H1 (cell line): ENCODE data around the gene ADGRB3. TPM values are rescaled to one million over a fixed set of nuclear protein-coding genes. Genes with fewer than 3 reads are reported as not detected.
A peak's percentile ranks its signal among the peaks of the same experiment; 100 is the strongest.

Experiments used
- CTCF ChIA-PET: fragments of 300-600 bp; sonication (Branson Sonifier 250); formaldehyde crosslinking; loops from one replicate; lab custom pipeline; 2021; ENCODE audit not compliant: partially characterized antibody; lab: Charles Lee
- POLR2A ChIA-PET: fragments of 300-600 bp; sonication (Branson Sonifier 250); formaldehyde crosslinking; loops from one replicate; lab custom pipeline; 2021; ENCODE audit warnings: inconsistent platforms; ENCODE audit not compliant: partially characterized antibody; lab: Charles Lee
- DNase-seq, 2 experiments: peaks; one replicate each; pipeline versions ENCODE4 v3.0.0 to v3.0.0-alpha.2; 2010 to 2022; ENCODE audit warnings: low spot score in 2 of 2, low read depth in 1 of 2, mixed read lengths in 1 of 2
- FAIRE-seq: peaks from 2 replicates; lab custom pipeline; 2011; peaks lifted over from hg19 to GRCh38; lab: Jason Lieb, UNC
- H2AFZ ChIP-seq: 2 replicates; pipeline ENCODE4 v1.8.1; 2012; ENCODE audit warnings: low read length, inconsistent platforms
- H2AK5ac ChIP-seq: 2 replicates; pipeline ENCODE4 v1.6.1; 2013; ENCODE audit warnings: low read depth, low read length
- H2BK120ac ChIP-seq: replicated peaks from 2 replicates; pipeline ENCODE3; 2013; ENCODE audit warnings: low read depth, low read length, inconsistent platforms
- H2BK12ac ChIP-seq: 2 replicates; pipeline ENCODE4 v1.6.1; 2013; ENCODE audit warnings: low read depth, low read length
- H2BK15ac ChIP-seq: 2 replicates; pipeline ENCODE4 v1.6.1; 2013; ENCODE audit warnings: low read length
- H2BK20ac ChIP-seq: 2 replicates; pipeline ENCODE4 v1.6.1; 2013; ENCODE audit warnings: low read length
- H2BK5ac ChIP-seq: 2 replicates; pipeline ENCODE4 v1.6.1; 2013; ENCODE audit warnings: low read depth, low read length
- H3K14ac ChIP-seq: 2 replicates; pipeline ENCODE4 v1.6.1; 2013; ENCODE audit warnings: inconsistent platforms; ENCODE audit not compliant: insufficient read length
- H3K18ac ChIP-seq: 2 replicates; pipeline ENCODE4 v1.6.1; 2013; ENCODE audit warnings: low read length; ENCODE audit errors: extremely low read depth
- H3K23ac ChIP-seq: 2 replicates; pipeline ENCODE4 v1.6.1; 2013; ENCODE audit warnings: inconsistent platforms; ENCODE audit not compliant: insufficient read length
- H3K23me2 ChIP-seq: 2 replicates; pipeline ENCODE4 v1.6.1; 2013; ENCODE audit warnings: low read depth, low read length
- H3K27ac ChIP-seq: 2 replicates; pipeline ENCODE4 v1.6.1; 2011; ENCODE audit warnings: low read depth, low read length, inconsistent platforms
- H3K27me3 ChIP-seq, 4 experiments: replicated peaks in 1 of 4; 1 replicate in 1 of 4; 2 replicates in 3 of 4; pipeline versions ENCODE4 v1.6.1 to v1.8.1; 2011 to 2013; ENCODE audit warnings: low read length in 3 of 4, mild to moderate bottlenecking in 3 of 4, inconsistent platforms in 2 of 4, mixed read lengths in 2 of 4, moderate library complexity in 1 of 4; ENCODE audit not compliant: control insufficient read depth in 3 of 4, insufficient read depth in 3 of 4; ENCODE audit errors: extremely low read depth in 1 of 4
- H3K36me3 ChIP-seq, 4 experiments: 2 replicates each; pipeline versions ENCODE4 v1.6.1 to v1.8.1; 2011 to 2013; ENCODE audit warnings: mild to moderate bottlenecking in 4 of 4, low read length in 3 of 4, moderate library complexity in 2 of 4, control low read depth in 1 of 4, inconsistent platforms in 1 of 4; ENCODE audit not compliant: insufficient read depth in 4 of 4, control insufficient read depth in 2 of 4
- H3K4ac ChIP-seq: replicated peaks from 2 replicates; pipeline ENCODE3; 2013; ENCODE audit warnings: low read length, low read depth, mixed read lengths, inconsistent platforms; ENCODE audit not compliant: insufficient read length
- H3K4me1 ChIP-seq, 4 experiments: replicated peaks in 1 of 4; 1 replicate in 1 of 4; 2 replicates in 3 of 4; pipeline versions ENCODE4 v1.6.1 to v1.8.1; 2011 to 2013; ENCODE audit warnings: low read length in 3 of 4, inconsistent platforms in 2 of 4, mixed read lengths in 1 of 4; ENCODE audit not compliant: insufficient read depth in 4 of 4, control insufficient read depth in 3 of 4
- H3K4me2 ChIP-seq, 2 experiments: 2 replicates each; pipeline versions ENCODE4 v1.6.1 to v1.8.1; 2011 to 2013; ENCODE audit warnings: low read depth in 2 of 2, low read length in 2 of 2, control low read depth in 1 of 2, inconsistent platforms in 1 of 2, mild to moderate bottlenecking in 1 of 2; ENCODE audit not compliant: insufficient read depth in 1 of 2
- H3K4me3 ChIP-seq, 4 experiments: fragments of 200-600, 300-600 bp in 1 of 4; sonication (generic), shearing (Covaris generic), sonication (Bioruptor Twin) in 1 of 4; 2 replicates each; pipeline versions ENCODE4 v1.5.1 to v1.8.1; 2011 to 2016; ENCODE audit warnings: low read length in 4 of 4, low read depth in 3 of 4, control low read depth in 2 of 4, inconsistent platforms in 2 of 4, mild to moderate bottlenecking in 2 of 4, mixed read lengths in 1 of 4, moderate library complexity in 1 of 4; ENCODE audit not compliant: insufficient read depth in 2 of 4; ENCODE audit errors: extremely low read depth in 1 of 4
- H3K56ac ChIP-seq: replicated peaks from 2 replicates; pipeline ENCODE3; 2013; ENCODE audit warnings: low read depth, mild to moderate bottlenecking, mixed read lengths, low read length, inconsistent platforms; ENCODE audit not compliant: insufficient read length
- H3K79me1 ChIP-seq: 2 replicates; pipeline ENCODE4 v1.6.1; 2013; ENCODE audit warnings: low read depth, low read length, control low read depth
- H3K79me2 ChIP-seq, 2 experiments: 2 replicates each; pipeline versions ENCODE4 v1.6.1 to v1.8.1; 2012 to 2013; ENCODE audit warnings: low read length in 2 of 2, mild to moderate bottlenecking in 2 of 2, inconsistent platforms in 1 of 2; ENCODE audit not compliant: insufficient read depth in 2 of 2, control insufficient read depth in 1 of 2
- H3K9ac ChIP-seq, 4 experiments: replicated peaks in 1 of 4; 1 replicate in 1 of 4; 2 replicates in 3 of 4; pipeline versions ENCODE4 v1.6.1 to v1.8.1; 2011 to 2013; ENCODE audit warnings: low read depth in 3 of 4, low read length in 3 of 4, control low read depth in 2 of 4, mild to moderate bottlenecking in 2 of 4, moderate library complexity in 2 of 4, inconsistent platforms in 1 of 4; ENCODE audit errors: extremely low read depth in 1 of 4
- H3K9me3 ChIP-seq, 2 experiments: 2 replicates each; pipeline versions ENCODE4 v1.6.1 to v1.8.1; 2012 to 2013; ENCODE audit warnings: mild to moderate bottlenecking in 2 of 2, moderate library complexity in 2 of 2, control low read depth in 1 of 2, inconsistent platforms in 1 of 2, low read depth in 1 of 2, low read length in 1 of 2, mixed read lengths in 1 of 2; ENCODE audit not compliant: insufficient read depth in 2 of 2
- H4K20me1 ChIP-seq, 2 experiments: replicated peaks in 1 of 2; 2 replicates each; pipeline versions ENCODE3 to v1.8.1; 2011 to 2013; ENCODE audit warnings: inconsistent platforms in 2 of 2, low read length in 2 of 2, mild to moderate bottlenecking in 1 of 2; ENCODE audit not compliant: insufficient read depth in 2 of 2, control insufficient read depth in 1 of 2
- H4K5ac ChIP-seq: 2 replicates; pipeline ENCODE4 v1.6.1; 2013; ENCODE audit warnings: low read length, low read depth, mixed read lengths, inconsistent platforms; ENCODE audit not compliant: insufficient read length
- H4K8ac ChIP-seq: 2 replicates; pipeline ENCODE4 v1.8.0; 2013; ENCODE audit warnings: mild to moderate bottlenecking, moderate library complexity, low read length, inconsistent platforms; ENCODE audit not compliant: insufficient read depth; ENCODE audit errors: extremely low read depth
- H4K91ac ChIP-seq: replicated peaks from 2 replicates; pipeline ENCODE3; 2013; ENCODE audit warnings: low read length, mixed read lengths, inconsistent platforms; ENCODE audit not compliant: insufficient read length
- EZH2 ChIP-seq: fragments of 200-600 bp; sonication (generic); IDR thresholded peaks from 2 replicates; pipeline ENCODE4 v1.7.1; 2012; ENCODE audit warnings: low read depth, mild to moderate bottlenecking, moderate library complexity, low read length, inconsistent platforms; ENCODE audit not compliant: severe bottlenecking
- SIN3A ChIP-seq, 2 experiments: IDR thresholded peaks in 1 of 2; conservative IDR thresholded peaks in 1 of 2; 2 replicates each; pipeline ENCODE4 v1.6.1; 2011 to 2012; ENCODE audit warnings: low read length in 2 of 2, improper control_type of control experiment in 1 of 2, low read depth in 1 of 2, mild to moderate bottlenecking in 1 of 2
- TAF1 ChIP-seq: IDR thresholded peaks from 2 replicates; pipeline ENCODE4 v1.6.1; 2011; ENCODE audit warnings: mild to moderate bottlenecking, low read depth, low read length
- YY1 ChIP-seq: IDR thresholded peaks from 2 replicates; pipeline ENCODE4 v1.6.1; 2011; ENCODE audit warnings: low read depth, mild to moderate bottlenecking, low read length
- WGBS, 2 experiments: shearing (Covaris generic) in 1 of 2; methylation state at CpG; one replicate each; pipeline versions ENCODE4 v1.1.6 to v1.1.7; 2013 to 2015; ENCODE audit warnings: low lambda C conversion rate in 2 of 2, mixed read lengths in 2 of 2, inconsistent platforms in 1 of 2, low coverage in 1 of 2, missing lambda C conversion rate in 1 of 2; ENCODE audit not compliant: insufficient replicate concordance in 2 of 2, insufficient coverage in 1 of 2, insufficient read length in 1 of 2; ENCODE audit errors: extremely low coverage in 1 of 2, missing lambda C conversion rate in 1 of 2; 5-methylcytosine and 5-hydroxymethylcytosine counted together
- polyA plus RNA-seq, 7 experiments: library from polyadenylated mRNA; depleted of rRNA in 3 of 7; stranded (reverse) in 5 of 7; unstranded in 2 of 7; fragments of >200 nt in 5 of 7; fragments of 200-250 nt in 2 of 7; gene quantifications; 1 replicate in 5 of 7; 2 replicates in 1 of 7; 4 replicates in 1 of 7; pipeline versions ENCODE4 v1.2.1 to v1.2.3, GENCODE V29; 2011 to 2013; ENCODE audit warnings: missing spikeins in 2 of 7, mixed read lengths in 2 of 7
- total RNA-seq: library from RNA; stranded (reverse); fragmentation: NEBNext Ultra II Directional; extraction: Animal tissue kit (Norgen Biotek cat#: 25700); gene quantifications from 2 replicates; pipeline ENCODE4 v1.2.1, GENCODE V29; 2021

Gene ADGRB3
- total and polyA plus RNA-seq, 2 of the 8 experiments (the other 6 are each of a cell fraction or from before 2014, with no cell fraction given) = 0.35 to 1.2 TPM

- no peak overlapping the region for H2BK120ac ChIP-seq
- H2BK5ac ChIP-seq = peak overlapping the region; percentile 31; the same call in 1 of the 2 replicates
- 0 out of 2 replicates have a peak overlapping the region, but pooled peaks have one; percentile 39 for H2AK5ac ChIP-seq
- no peaks in the 10 kb centered on the region for H4K20me1 ChIP-seq
- no peak overlapping the region for H3K14ac ChIP-seq
- H2BK15ac ChIP-seq = no peak overlapping the region
- 87% methylated on average over 7 of the region's 7 CpGs; no CpG with 5 or more reads in 1 of the 2 experiments for whole genome bisulfite sequencing, 2 experiments
- no peak overlapping the region for H2BK12ac ChIP-seq
- H3K4me3 ChIP-seq = no peak overlapping the region
- DNase-seq (no peak), FAIRE-seq (no peak)
- 0 out of 2 replicates have a peak overlapping the region, but pooled peaks have one; percentile 14 for H4K8ac ChIP-seq
- H3K9ac ChIP-seq = no peak overlapping the region
- no peaks in the 10 kb centered on the region for H3K9me3 ChIP-seq
- H3K4me1 ChIP-seq = no peaks in the 10 kb centered on the region
- no peaks in the 10 kb centered on the region for H3K79me2 ChIP-seq
- TF ChIP-seq EZH2 (no peak), TAF1 (no peak), SIN3A (conservative IDR thresholded peaks at IDR 0.05 in 1 of 2, IDR thresholded peaks at IDR 0.05 in 1 of 2; ENCODE audit: low read depth in 1 of 2, low read length in 2 of 2) (no peak), YY1 (peak; percentile 55; the same call in 1 of the 2 replicates)
- no peaks in the 10 kb centered on the region for H3K79me1 ChIP-seq
- H3K36me3 ChIP-seq = no peaks in the 10 kb centered on the region
- H3K27me3 ChIP-seq = no peaks in the 10 kb centered on the region
- no peak overlapping the region for H3K56ac ChIP-seq
- CTCF ChIA-PET = interaction anchor here (1.1 to 3.2 kb wide), 4 partner anchors 10 to 274 kb away, joined by 3 to 24 read pairs (median 6); no protein-coding TSS in a partner anchor
- H3K27ac ChIP-seq = no peak overlapping the region
- H3K18ac ChIP-seq = no peak overlapping the region
- POLR2A ChIA-PET = no interaction called here
- H4K91ac ChIP-seq = no peak overlapping the region
- no peak overlapping the region for H2BK20ac ChIP-seq
- 0 out of 2 replicates have a peak overlapping the region, but pooled peaks have one; percentile 42 for H2AFZ ChIP-seq
- H3K4ac ChIP-seq = no peak overlapping the region
- H3K4me2 ChIP-seq = no peak overlapping the region
- H4K5ac ChIP-seq = no peak overlapping the region
- H3K23ac ChIP-seq = no peak overlapping the region
- H3K23me2 ChIP-seq = no peaks in the 10 kb centered on the region
These were observed 545.4 kb downstream of the ADGRB3 start for GRCh38 chr6:69180361-69181067.
